GM21360 (cell line): Measurements from ENCODE around the gene BCL11B.
"Not testable (repeated sequence)": the region's sequence is repeated elsewhere in the genome, so short reads cannot be mapped to it uniquely, and the experiment has no call there.

Experiments
- ATAC-seq: cut with Tn5 transposase; IDR thresholded peaks from one replicate; pipeline ENCODE4 v1.9.1; 2021; ENCODE audit warnings: mild to moderate bottlenecking, moderate library complexity; ENCODE audit not compliant: unreplicated experiment

BCL11B gene

GRCh38 chr14:99203080-99203479 lies 68.9 kb downstream of the BCL11B start:
- no peak for ATAC-seq

DNA sequence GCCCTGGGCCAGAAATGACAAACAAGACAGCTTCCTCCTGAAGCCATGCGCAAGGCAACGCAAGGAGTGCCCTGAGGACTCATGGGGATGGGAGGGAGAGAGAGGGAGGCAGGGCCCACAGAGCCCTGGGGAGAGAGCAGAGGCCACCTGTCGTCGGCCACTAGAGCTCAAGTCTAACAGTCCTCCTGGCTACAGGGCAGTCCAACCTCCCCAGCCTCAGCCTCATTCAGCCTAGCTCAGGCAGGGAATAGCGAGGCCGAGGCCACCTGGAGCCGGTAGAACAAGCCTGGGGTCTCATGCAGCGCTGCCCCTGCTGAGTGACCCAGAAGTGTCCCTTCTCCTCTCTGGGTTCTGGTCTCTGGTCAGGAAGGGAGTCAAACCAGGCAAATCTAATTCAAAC lies 69.5 kb downstream of the BCL11B start:
- no peak for ATAC-seq

- ATAC-seq: no peak
Observed at GRCh38 chr14:99201351-99202073, 70.5 kb downstream of the BCL11B start.

- ATAC-seq: no peak
Observed at GRCh38 chr14:99200654-99201005, 71.4 kb downstream of the BCL11B start.

DNA sequence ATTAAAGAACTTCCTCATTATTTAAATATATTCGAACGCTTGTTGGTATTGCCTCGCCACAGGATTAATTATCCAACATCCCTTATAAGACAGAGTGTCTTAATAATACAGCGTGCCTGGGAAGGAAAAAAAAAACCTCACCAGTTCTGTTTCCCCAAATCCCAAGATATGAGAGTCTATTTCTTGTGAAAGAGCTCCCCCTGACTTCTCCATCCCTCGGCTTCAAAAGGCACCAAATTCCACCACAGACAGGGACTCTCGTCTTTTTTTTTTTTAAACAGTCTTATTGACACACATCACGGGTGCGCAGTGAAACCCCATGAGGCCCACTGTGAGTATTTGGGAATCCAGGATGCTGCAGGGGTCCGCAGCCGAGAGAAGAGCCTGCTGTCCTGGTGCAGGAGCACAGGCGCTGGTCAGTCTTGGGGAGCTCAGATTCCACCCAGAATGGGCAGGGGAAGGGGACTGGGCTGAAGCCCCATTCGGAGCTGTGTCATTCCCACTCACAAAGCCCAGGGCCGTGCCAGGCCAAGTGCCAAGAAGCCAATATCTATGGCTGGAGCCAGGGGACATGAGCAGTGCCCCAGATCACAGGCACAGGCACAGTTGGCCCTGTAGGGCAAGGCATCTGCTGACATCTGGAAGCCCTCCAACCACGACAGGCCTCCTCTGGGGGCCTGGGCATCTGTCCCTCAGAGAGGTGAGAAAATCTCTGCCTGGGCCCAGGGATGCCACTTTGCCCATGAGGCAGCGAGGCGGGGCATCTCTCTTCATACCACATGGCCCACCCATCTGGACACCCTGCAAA lies 71.9 kb downstream of the BCL11B start:
- no peak for ATAC-seq

DNA sequence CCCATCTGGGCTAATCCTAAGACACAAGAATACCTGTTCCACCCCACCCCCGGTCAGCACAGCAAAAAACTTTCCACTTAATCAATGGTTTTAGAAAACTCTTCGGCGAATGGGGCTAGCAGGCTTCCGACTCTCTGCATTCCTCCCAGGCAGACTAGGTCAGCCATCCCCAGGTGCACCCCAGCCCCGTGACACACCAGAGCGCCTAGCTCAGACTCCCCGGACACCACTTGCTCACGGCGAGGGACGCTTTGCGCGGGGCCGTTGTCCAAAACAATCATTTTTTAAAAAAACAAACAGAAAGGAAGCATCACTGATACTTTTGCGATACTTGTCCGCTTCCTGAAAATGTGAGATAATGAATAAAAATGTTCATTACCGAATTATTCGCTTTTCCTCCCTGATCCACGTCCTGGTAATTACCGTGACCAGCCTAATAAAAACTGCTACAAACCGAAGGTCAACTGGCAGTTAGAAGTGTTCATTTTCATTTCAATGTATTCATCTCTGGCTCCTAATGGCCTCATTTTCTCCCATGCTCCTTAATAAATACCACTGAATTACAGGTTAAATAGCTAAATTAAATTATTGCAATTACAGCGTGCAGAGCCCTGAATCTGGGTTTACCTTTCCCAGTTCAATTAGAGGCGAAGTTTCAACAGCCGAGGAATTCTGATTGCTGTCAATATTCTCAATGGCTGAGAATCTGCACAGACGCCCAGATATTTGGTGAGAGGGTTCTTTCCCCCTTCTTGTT lies 73.1 kb downstream of the BCL11B start:
- ATAC-seq: no peak

- no peak for ATAC-seq
Observed at GRCh38 chr14:99196310-99196650, 75.7 kb downstream of the BCL11B start.

- no peak for ATAC-seq
Observed at GRCh38 chr14:99195602-99196309, 76.2 kb downstream of the BCL11B start.

DNA sequence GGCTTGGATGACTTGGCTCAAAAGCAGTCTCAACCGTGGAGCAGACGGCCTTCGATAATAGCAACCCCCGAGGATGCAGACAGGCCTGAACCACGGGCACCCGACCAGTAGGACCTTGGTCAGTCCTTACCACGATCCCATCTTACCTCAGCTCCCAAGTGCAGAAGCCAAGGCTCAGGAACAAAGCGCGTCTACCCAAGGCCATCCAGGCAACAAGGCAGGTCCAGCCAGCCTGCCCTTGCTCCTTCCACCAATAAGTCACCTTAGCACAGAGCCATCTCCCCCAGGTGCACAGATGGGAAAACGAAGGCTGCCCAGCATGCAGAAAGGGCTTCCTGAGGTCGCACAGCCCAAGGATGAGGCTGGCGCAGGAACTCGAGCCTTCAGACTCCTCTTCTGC lies 77.3 kb downstream of the BCL11B start:
- no peak for ATAC-seq

DNA sequence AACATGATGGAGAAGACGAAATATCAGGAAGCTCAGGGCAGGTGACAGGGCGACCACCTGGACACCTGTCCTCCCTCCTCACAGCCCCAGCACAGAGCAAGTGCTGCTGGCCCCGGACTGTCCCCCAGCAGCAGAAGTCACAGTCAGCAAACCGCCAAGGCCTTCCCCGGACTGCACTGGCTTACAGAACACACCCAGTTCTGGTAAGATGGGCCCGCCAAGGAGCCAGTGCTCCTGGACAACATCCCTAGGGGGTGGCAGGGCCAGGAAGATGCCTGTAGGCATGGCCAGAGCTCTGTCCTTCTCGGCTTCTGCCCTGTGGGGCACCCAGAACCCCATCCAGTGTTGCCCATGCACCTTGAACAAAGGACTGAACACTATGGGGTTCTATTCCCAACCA lies 77.9 kb downstream of the BCL11B start:
- ATAC-seq: no peak

DNA sequence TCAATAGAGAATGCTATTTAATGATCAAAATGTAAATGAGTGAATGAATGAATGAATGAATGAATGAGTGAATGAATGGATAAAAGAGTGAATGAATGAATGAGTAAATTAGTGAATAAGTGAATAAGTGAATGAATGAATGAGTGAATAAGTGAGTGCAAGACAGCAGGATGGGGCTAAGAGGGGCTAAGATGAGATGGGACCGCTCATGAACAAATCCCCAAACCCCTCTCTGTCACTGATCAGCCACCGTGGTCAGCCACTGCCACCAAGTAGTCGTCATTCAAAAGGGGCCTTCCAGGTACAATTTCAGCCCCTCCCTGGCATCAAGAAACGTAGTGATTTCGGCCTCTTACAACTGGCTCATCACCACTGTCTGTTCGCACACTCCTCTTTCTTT lies 79.2 kb downstream of the BCL11B start:
- no peak for ATAC-seq

DNA sequence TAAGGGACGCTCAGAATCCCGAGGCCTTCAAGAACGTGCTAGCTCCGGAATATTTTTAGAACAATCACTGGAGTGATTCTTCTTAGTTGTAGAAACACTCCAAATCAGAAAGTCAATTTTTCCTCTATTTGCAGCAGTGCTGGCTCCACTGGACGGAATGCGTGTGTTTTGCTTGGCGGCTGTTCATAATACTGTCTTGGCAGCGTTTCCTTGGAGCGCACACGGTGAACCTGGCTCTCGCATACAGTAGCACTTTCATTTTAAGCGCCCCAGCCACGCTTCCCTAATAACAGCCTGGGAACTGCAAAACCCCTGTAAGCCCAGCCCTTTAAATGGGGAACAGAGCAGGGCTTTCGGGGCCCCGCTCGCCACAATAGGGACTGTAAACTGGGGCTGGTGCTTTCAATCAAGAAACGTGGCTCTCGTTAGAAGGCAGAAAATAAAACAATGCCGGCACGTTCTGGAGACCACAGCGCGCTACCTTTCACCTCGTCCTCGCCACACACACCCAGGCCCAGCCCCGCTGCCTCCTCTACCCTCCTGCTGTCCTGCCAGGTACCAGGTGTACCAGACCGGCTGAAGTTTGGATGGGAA lies 79.9 kb downstream of the BCL11B start:
- ATAC-seq: no peak

DNA sequence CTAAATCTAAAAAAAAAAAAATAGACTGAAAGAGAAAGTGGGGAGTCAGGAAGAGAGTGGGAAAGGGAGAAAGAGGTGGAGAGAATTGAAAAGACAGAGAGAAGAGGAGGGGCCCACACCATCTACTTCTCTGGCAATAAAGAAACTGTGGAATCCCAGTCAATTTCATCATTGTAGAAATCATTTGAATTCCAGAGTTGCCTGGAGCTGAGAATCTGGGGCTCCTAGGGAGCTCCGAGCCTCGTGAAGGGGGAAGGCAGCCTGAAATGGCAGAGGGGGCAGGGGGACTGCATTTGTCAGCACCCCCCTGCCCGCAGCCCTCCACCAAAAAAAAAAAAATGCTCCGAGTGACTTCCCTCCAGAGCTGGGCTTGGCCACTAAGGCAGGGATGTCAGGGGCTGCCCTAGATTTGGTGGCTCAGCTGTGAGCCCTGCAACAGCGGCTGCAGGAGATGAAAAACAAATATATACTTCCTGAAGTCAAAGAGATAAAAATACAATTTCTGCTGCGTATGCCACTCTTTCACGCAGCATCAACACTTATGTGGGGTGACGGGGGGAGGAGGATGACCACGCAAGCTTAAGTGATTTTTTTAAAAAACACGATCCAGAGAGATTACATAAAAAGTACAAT lies 80.5 kb downstream of the BCL11B start:
- no peak for ATAC-seq

GRCh38 chr14:99190696-99191394 lies 81.2 kb downstream of the BCL11B start:
- no peak for ATAC-seq

DNA sequence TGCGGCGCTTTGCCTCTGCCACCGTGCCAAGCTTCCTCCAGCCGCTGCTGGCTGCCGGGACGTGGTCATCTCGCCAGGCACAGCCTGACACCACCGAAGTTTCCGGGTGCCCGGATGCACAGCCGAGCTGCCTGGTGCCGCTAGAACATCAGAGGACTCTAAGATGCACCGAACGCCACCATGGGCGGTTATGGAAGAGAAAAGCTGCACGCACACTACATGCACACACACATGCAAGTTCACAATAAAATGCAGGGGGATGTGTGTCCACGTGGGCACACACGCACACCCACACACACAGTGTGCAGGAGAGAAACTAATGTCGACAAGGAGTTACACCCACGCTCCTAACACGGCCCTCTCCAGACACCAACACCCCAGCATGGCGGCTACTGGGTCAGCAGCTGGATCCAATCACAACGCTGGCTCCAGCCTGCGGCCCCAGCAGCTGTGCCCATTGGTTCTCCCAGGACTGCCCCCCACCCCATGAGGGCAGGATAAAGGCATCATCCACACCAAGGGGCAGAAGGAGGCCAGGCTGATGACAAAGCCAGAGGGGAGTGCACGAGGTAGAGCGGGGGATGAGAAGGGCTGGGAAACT lies 82.7 kb downstream of the BCL11B start:
- ATAC-seq: no peak

DNA sequence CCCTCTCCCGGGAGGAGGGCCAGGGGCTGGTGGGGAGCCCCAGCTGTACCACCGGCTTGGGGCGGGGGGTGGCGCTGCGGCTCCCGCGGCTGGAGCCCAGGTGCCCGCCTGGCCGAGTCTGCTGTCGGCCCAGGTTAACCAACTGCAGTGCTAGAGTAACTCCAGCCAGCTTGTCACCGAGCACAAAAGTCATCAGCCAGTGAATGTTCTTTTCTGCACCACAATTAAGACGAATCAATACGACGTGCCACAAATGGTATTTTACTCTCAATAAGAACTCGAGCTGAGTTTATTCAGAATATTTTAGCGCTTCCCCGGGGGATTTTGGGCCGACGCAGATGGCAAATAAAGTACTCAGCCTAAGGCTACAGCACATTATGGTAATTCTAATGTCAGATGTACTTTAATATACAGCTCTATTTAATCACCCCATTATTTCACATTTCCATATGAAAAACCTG lies 83.2 kb downstream of the BCL11B start:
- no peak for ATAC-seq

DNA sequence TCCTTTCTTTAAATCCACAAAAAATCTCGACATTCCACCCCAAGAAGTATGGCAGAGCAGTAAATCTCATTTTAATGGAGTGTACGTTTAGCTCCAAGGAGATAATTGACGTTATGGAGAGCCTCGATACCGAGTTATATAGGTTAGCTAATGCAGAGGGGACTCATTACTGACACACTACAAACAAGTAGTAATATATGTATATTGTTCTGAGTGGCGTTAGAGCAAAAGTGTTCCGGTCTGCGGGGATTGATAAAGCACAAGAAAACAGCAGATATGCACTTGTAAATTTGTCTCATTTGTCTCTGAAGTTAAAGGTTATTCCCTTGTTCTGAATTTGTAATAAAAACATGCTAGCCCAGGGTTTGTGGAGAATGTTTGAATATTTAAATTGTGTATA lies 84.1 kb downstream of the BCL11B start:
- ATAC-seq: no peak

- no peak for ATAC-seq
Observed at GRCh38 chr14:99186956-99187690, 84.9 kb downstream of the BCL11B start.

- not testable (repeated sequence) for ATAC-seq
Observed at GRCh38 chr14:99186336-99186735, 85.7 kb downstream of the BCL11B start.
